HEK293T (cell line): Measurements from ENCODE around the gene CELF2.

Source experiments
- ARNT ChIP-seq: fragments of 450-650 bp; IDR thresholded peaks from 2 replicates; pipeline ENCODE4 v1.6.1; 2017; ENCODE audit warnings: mild to moderate bottlenecking
- BHLHE40 ChIP-seq: fragments of 450-650 bp; IDR thresholded peaks from 2 replicates; pipeline ENCODE4 v1.6.1; 2016; ENCODE audit warnings: mild to moderate bottlenecking, moderate library complexity, borderline replicate concordance
- CTBP1 ChIP-seq: fragments of 450-650 bp; IDR thresholded peaks from 2 replicates; pipeline ENCODE4 v1.6.1; 2016; ENCODE audit warnings: borderline replicate concordance
- ELF4 ChIP-seq: fragments of 450-650 bp; IDR thresholded peaks from 2 replicates; pipeline ENCODE4 v1.6.1; 2017; ENCODE audit warnings: antibody characterized with exemption
- FOXA1 ChIP-seq: fragments of 450-650 bp; IDR thresholded peaks from 2 replicates; pipeline ENCODE4 v1.6.1; 2016; ENCODE audit warnings: mild to moderate bottlenecking
- FOXK2 ChIP-seq: fragments of 450-650 bp; IDR thresholded peaks from 2 replicates; pipeline ENCODE4 v1.6.1; 2016; ENCODE audit warnings: mild to moderate bottlenecking
- FOXM1 ChIP-seq: fragments of 450-650 bp; IDR thresholded peaks from 2 replicates; pipeline ENCODE4 v1.6.1; 2017; ENCODE audit warnings: mild to moderate bottlenecking, borderline replicate concordance
- HDGF ChIP-seq: fragments of 450-650 bp; IDR thresholded peaks from 2 replicates; pipeline ENCODE4 v1.6.1; 2017; ENCODE audit warnings: antibody characterized with exemption, borderline replicate concordance
- LEF1 ChIP-seq: fragments of 450-650 bp; IDR thresholded peaks from 2 replicates; pipeline ENCODE4 v1.6.1; 2017; ENCODE audit warnings: mild to moderate bottlenecking, borderline replicate concordance
- NFRKB ChIP-seq: fragments of 450-650 bp; IDR thresholded peaks from 2 replicates; pipeline ENCODE4 v1.6.1; 2016; ENCODE audit warnings: mild to moderate bottlenecking, moderate library complexity
- SP1 ChIP-seq: fragments of 450-650 bp; IDR thresholded peaks from 2 replicates; pipeline ENCODE4 v1.6.1; 2017
- SUZ12 ChIP-seq: fragments of 450-650 bp; IDR thresholded peaks from 2 replicates; pipeline ENCODE4 v1.6.1; 2016; ENCODE audit warnings: mild to moderate bottlenecking
- TARDBP ChIP-seq: fragments of 450-650 bp; IDR thresholded peaks from 2 replicates; pipeline ENCODE4 v1.6.1; 2016
- ZNF384 ChIP-seq: fragments of 450-650 bp; IDR thresholded peaks from 2 replicates; pipeline ENCODE4 v1.6.1; 2016

DNA sequence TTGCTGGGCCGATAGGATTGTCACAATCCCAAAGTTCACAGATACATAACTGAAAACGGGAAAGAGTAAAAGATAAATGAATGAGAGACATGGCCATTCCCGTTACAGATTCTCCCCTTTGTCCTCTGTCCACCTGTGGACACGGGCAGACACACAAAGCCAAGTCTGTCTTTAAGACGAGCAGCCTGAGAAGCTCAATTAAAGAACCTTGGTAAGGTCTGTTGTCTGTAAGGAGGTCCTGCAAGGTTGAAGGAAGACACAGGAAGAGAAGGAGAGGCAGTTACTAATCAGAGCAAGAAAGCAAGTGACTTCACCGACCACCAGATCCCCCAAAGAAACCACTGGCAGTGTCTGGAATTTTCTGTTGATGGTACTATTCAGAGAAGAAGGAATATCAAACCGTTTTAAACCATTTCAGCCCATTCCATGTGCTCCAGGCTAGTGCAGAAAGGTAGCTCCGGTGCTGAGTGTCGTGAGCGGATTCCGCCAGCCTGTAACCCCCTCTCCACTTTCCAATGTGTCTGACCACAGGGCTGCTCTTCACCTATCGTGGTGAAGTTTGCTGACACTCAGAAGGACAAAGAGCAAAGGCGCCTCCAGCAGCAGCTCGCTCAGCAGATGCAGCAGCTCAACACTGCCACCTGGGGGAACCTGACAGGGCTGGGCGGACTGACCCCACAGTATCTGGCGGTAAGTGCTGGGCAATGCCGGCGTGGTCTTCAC lies 252.6 kb downstream of the CELF2 start:
- TF ChIP-seq ARNT (no peak), HDGF (no peak), ELF4 (no peak), SUZ12 (no peak), BHLHE40 (no peak), SP1 (no peak), FOXA1 (no peak), TARDBP (no peak), LEF1 (no peak), FOXM1 (no peak), FOXK2 (no peak), NFRKB (no peak), ZNF384 (no peak), CTBP1 (no peak)
